Pancreas (tissue), 10 donors: Measurements from ENCODE around the gene STK10. TPM values are rescaled to one million over a fixed set of nuclear protein-coding genes. Genes with fewer than 3 reads are reported as not detected.

Experiments used
- ATAC-seq, 4 donors: fragments of 200-7000 bp; cut with Tn5 transposase; one replicate each; pipeline versions ENCODE4 v1.8.0 to v1.9.1; 2020; ENCODE audit warnings: mild to moderate bottlenecking in 4 of 4, moderate library complexity in 4 of 4
- DNase-seq, 6 donors: peaks; one replicate each; pipeline ENCODE4 v3.0.0-alpha.2; 2020
- FAIRE-seq: peaks from 2 replicates; lab custom pipeline; 2012; peaks lifted over from hg19 to GRCh38; lab: Jason Lieb, UNC
- H3K27ac ChIP-seq, 4 donors: fragments of 200-600 bp; sonication (generic); 1 replicate in 3 of 4; 2 replicates in 1 of 4; pipeline versions ENCODE4 v1.5.0 to v1.8.0; 2020
- H3K27me3 ChIP-seq, 4 donors: fragments of 200-600 bp; one replicate each; pipeline ENCODE4 v1.8.0; 2021
- H3K36me3 ChIP-seq, 3 donors: fragments of 200-600 bp; sonication (generic) in 1 of 3; one replicate each; pipeline versions ENCODE4 v1.5.0 to v1.8.0; 2020 to 2021
- H3K4me1 ChIP-seq, 3 donors: fragments of 200-600 bp; one replicate each; pipeline ENCODE4 v1.8.0; 2021
- H3K4me3 ChIP-seq, 4 donors: fragments of 200-600 bp; sonication (generic) in 2 of 4; one replicate each; pipeline versions ENCODE4 v1.5.0 to v1.8.0; 2020 to 2021
- H3K9me3 ChIP-seq, 4 donors: fragments of 200-600 bp; one replicate each; pipeline ENCODE4 v1.8.0; 2021
- WGBS, 2 donors: extraction: QIAGEN DNeasy Blood & Tissue Kit; methylation state at CpG; one replicate each; pipeline ENCODE4 v1.1.7; 2013; 5-methylcytosine and 5-hydroxymethylcytosine counted together
- intact Hi-C, 3 donors: fragments of 100-400 bp; cut with DNase I; formaldehyde crosslinking; loops; one replicate each; pipeline versions ENCODE4 v1.11.1 to v1.14.2; 2022
- polyA plus RNA-seq, 2 donors: library from polyadenylated mRNA; stranded (reverse); fragments of 200-250 nt; gene quantifications; one replicate each; pipeline ENCODE4 v1.2.3, GENCODE V29; 2013
- total RNA-seq, 6 donors: library from RNA; stranded (reverse); fragmentation: NEBNext Ultra II Directional in 4 of 6; extraction: Animal tissue kit (Norgen Biotek cat#: 25700) in 4 of 6; gene quantifications; one replicate each; pipeline versions ENCODE4 v1.2.1 to v1.2.4, GENCODE V29; 2021 to 2023
- TF ChIP-seq, protein P1 (sequence below), 4 donors: fragments of 200-600 bp; sonication (generic) in 3 of 4; IDR thresholded peaks; one replicate each; pipeline versions ENCODE4 v1.5.0 to v1.8.0; 2021; ENCODE audit warnings: antibody characterized with exemption in 4 of 4
- donor health status: healthy with polysubstance abuse.
- donor health status: DM: no; HTN: no; CAD: no; lungs with moderate emphysema.
- donor health status: DM: no; HTN: no; CAD: no.
- donor health status: control.
- donor health status: control.
- donor health status: Bipolar disorder and iron deficiency.
- donor health status: DM: yes; HTN: yes; CAD: no.
- donor health status: DM: no; HTN: no; CAD: no.
- donor health status: DM: no; HTN: no; CAD: no.
- donor health status: DM: yes; HTN: yes; CAD: no.

The STK10 gene
- total and polyA plus RNA-seq, 8 donors, result 4.1 to 16.3 (median 7.3) TPM

DNA sequence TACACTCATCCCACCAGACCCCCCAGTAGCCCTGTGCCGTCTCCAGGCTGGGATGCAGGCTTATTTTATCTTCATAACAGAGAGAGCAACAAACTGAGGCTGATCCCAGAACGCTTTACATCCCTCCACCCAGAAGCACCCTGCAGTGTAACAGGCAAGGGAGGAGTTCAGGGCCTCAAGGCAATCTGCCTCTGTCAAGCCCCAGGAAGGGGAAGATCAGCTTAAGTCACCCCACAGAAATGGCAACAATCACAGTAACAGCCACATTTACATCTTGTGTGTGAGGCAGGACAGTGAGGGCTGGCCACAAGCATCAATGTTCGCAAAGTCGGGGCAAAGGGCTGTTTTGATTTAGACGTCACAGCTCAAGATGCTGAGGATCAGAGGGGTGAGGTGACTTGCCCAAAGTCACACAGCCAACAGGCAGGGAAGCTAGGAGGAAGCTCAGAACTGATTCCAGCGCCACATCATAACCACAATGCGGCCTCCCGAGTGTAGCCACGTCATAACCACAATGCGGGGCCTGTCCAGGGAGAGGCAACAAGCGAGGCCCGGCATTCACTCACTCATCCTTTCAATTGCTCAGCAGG lies 14.4 kb downstream of the STK10 start:
- no peaks in the 10 kb centered on the region for H3K27me3 ChIP-seq
- DNase-seq (no peak), FAIRE-seq (no peak), ATAC-seq (peak in 1 of 4 donors; percentile 10)
- no peaks in the 10 kb centered on the region for H3K36me3 ChIP-seq
- whole genome bisulfite sequencing, 2 donors, result 91 to 93% methylated on average over 12 of the region's 12 CpGs
- H3K4me3 ChIP-seq, result no peak overlapping the region
- H3K27ac ChIP-seq, result no peak overlapping the region
- intact Hi-C loops, result no loop called here
- no peaks in the 10 kb centered on the region for H3K4me1 ChIP-seq
- no peaks in the 10 kb centered on the region for H3K9me3 ChIP-seq
- TF ChIP-seq, protein P1, sequence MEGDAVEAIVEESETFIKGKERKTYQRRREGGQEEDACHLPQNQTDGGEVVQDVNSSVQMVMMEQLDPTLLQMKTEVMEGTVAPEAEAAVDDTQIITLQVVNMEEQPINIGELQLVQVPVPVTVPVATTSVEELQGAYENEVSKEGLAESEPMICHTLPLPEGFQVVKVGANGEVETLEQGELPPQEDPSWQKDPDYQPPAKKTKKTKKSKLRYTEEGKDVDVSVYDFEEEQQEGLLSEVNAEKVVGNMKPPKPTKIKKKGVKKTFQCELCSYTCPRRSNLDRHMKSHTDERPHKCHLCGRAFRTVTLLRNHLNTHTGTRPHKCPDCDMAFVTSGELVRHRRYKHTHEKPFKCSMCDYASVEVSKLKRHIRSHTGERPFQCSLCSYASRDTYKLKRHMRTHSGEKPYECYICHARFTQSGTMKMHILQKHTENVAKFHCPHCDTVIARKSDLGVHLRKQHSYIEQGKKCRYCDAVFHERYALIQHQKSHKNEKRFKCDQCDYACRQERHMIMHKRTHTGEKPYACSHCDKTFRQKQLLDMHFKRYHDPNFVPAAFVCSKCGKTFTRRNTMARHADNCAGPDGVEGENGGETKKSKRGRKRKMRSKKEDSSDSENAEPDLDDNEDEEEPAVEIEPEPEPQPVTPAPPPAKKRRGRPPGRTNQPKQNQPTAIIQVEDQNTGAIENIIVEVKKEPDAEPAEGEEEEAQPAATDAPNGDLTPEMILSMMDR (IDR thresholded peaks at IDR 0.05), result no peak

- H3K4me3 ChIP-seq, result no peak overlapping the region
- no peaks in the 10 kb centered on the region for H3K36me3 ChIP-seq
- intact Hi-C loops, result no loop called here
- H3K27me3 ChIP-seq, result no peaks in the 10 kb centered on the region
- FAIRE-seq (no peak), DNase-seq (no peak), ATAC-seq (peak in 1 of 4 donors; percentile 4)
- H3K9me3 ChIP-seq, result no peaks in the 10 kb centered on the region
- WGBS, 2 donors, result 88 to 89% methylated on average over 12 of the region's 12 CpGs
- no peaks in the 10 kb centered on the region for H3K4me1 ChIP-seq
- TF ChIP-seq, protein P1 (IDR thresholded peaks at IDR 0.05), result no peak
- no peak overlapping the region for H3K27ac ChIP-seq
Measured at GRCh38 chr5:172172912-172173563, 15.0 kb downstream of the STK10 start.

DNA sequence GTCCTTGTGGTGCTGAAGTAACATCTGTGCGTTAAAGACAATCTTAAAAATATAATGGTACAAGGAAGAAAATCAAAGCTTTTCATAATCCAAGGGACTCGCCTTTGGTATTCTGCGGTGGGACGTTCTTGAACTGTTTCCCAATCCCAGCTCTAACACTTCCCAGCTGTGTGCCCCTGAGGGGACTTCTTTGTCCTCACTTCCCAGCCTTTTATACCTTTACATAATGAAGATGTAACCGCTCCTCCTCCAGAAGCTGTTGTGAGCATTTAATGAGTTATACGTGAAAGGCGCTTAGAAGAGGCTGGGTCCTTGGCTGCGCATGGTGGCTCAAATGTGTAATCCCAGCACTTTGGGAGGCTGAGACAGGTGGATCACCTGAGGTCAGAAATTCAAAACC lies 16.9 kb downstream of the STK10 start:
- Histone ChIP-seq H3K4me3 (no peak overlapping the region), H3K36me3 (no peaks in the 10 kb centered on the region), H3K9me3 (no peaks in the 10 kb centered on the region), H3K4me1 (no peaks in the 10 kb centered on the region), H3K27me3 (no peaks in the 10 kb centered on the region), H3K27ac (no peak overlapping the region)
- 95% methylated on average over 8 of the region's 8 CpGs for WGBS, 2 donors
- DNase-seq, result no peak
- TF ChIP-seq, protein P1 (IDR thresholded peaks at IDR 0.05), result no peak
- FAIRE-seq, result no peak
- ATAC-seq, result no peak
- intact Hi-C loops, result no loop called here

- TF ChIP-seq, protein P1 (IDR thresholded peaks at IDR 0.05), result no peak
- Histone ChIP-seq H3K27me3 (no peaks in the 10 kb centered on the region), H3K36me3 (no peaks in the 10 kb centered on the region), H3K27ac (no peak overlapping the region), H3K4me3 (no peak overlapping the region), H3K4me1 (no peaks in the 10 kb centered on the region), H3K9me3 (no peaks in the 10 kb centered on the region)
- intact Hi-C loops, result no loop called here
- FAIRE-seq, result no peak
- no peak for ATAC-seq
- no peak for DNase-seq
- WGBS, 2 donors, result 47 to 65% methylated on average over 9 of the region's 9 CpGs
Measured at GRCh38 chr5:172170251-172170701, 17.7 kb downstream of the STK10 start.

DNA sequence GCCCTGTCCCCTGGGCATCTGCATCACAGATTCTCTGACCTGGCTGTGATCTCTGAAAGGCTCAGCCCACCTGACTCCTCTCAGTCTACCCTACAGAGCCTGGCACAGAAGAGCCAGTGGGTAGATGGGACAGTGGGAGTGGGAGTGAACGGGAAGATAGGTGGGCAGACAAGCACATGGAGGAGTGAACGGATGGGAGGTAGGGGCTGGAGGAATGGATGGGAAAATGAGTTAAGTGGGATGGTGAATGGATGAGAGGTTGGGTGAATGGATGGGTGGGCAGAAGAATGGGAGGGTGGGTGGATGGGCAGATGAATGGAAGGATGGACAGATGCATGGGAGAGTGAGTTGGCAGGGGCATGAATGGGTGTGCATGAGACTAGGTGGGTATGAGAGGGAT lies 18.8 kb downstream of the STK10 start:
- ATAC-seq (no peak), FAIRE-seq (no peak), DNase-seq (no peak)
- Histone ChIP-seq H3K36me3 (no peaks in the 10 kb centered on the region), H3K27me3 (no peaks in the 10 kb centered on the region), H3K9me3 (no peaks in the 10 kb centered on the region), H3K27ac (no peak overlapping the region), H3K4me1 (peaks cover 0 to 6% (median 0%) of the 10 kb centered on the region in 3 donors), H3K4me3 (no peak overlapping the region)
- TF ChIP-seq, protein P1 (IDR thresholded peaks at IDR 0.05), result no peak
- WGBS, 2 donors, result 86 to 93% methylated on average over 2 of the region's 2 CpGs
- intact Hi-C loops, result no loop called here
